ENCODE measurements around the gene TTC23L.

The TTC23L gene

GRCh38 chr5:34868791-34869190 is 29.8 kb downstream of the TTC23L start:
- DNase-seq (ENCODE audit: low read depth in 1 of 2, low spot score in 1 of 2): no peak

GRCh38 chr5:34869256-34869655 is 30.3 kb downstream of the TTC23L start:
- no peak for DNase-seq (ENCODE audit: low read depth in 1 of 2, low spot score in 1 of 2)

- DNase-seq (ENCODE audit: low read depth in 1 of 2, low spot score in 1 of 2): no peak
Observed at GRCh38 chr5:34870382-34870781, 31.4 kb downstream of the TTC23L start.

- no peak for DNase-seq (ENCODE audit: low read depth in 1 of 2, low spot score in 1 of 2)
Observed at GRCh38 chr5:34876275-34876674, 37.3 kb downstream of the TTC23L start.

GRCh38 chr5:34881246-34881645 is 42.3 kb downstream of the TTC23L start:
- DNase-seq (ENCODE audit: low read depth in 1 of 2, low spot score in 1 of 2): no peak

- DNase-seq (ENCODE audit: low read depth in 1 of 2, low spot score in 1 of 2): no peak
Observed at GRCh38 chr5:34886392-34887119, 47.6 kb downstream of the TTC23L start.

- DNase-seq (ENCODE audit: low read depth in 1 of 2, low spot score in 1 of 2): no peak
Observed at GRCh38 chr5:34889394-34889793, 50.4 kb downstream of the TTC23L start.

- no peak for DNase-seq (ENCODE audit: low read depth in 1 of 2, low spot score in 1 of 2)
Observed at GRCh38 chr5:34891981-34892380, 53.0 kb downstream of the TTC23L start.

GRCh38 chr5:34892414-34892813 is 53.5 kb downstream of the TTC23L start:
- DNase-seq (ENCODE audit: low read depth in 1 of 2, low spot score in 1 of 2): no peak

GRCh38 chr5:34894716-34895115 is 55.8 kb downstream of the TTC23L start:
- DNase-seq (ENCODE audit: low read depth in 1 of 2, low spot score in 1 of 2): no peak

- DNase-seq (ENCODE audit: low read depth in 1 of 2, low spot score in 1 of 2): no peak
Observed at GRCh38 chr5:34895641-34896419, 56.9 kb downstream of the TTC23L start.

GRCh38 chr5:34897646-34898045 is 58.7 kb downstream of the TTC23L start:
- DNase-seq (ENCODE audit: low read depth in 1 of 2, low spot score in 1 of 2): no peak

GRCh38 chr5:34898258-34898895 is 59.4 kb downstream of the TTC23L start:
- DNase-seq (ENCODE audit: low read depth in 1 of 2, low spot score in 1 of 2): peak; percentile 11 to 19

GRCh38 chr5:34899066-34899465 is 60.1 kb downstream of the TTC23L start:
- DNase-seq (ENCODE audit: low read depth in 1 of 2, low spot score in 1 of 2): no peak

GRCh38 chr5:34900652-34901051 is 61.7 kb downstream of the TTC23L start:
- DNase-seq (ENCODE audit: low read depth in 1 of 2, low spot score in 1 of 2): no peak

GRCh38 chr5:34903260-34903659 is 64.3 kb downstream of the TTC23L start:
- no peak for DNase-seq (ENCODE audit: low read depth in 1 of 2, low spot score in 1 of 2)

GRCh38 chr5:34905564-34905963 is 66.6 kb downstream of the TTC23L start:
- no peak for DNase-seq (ENCODE audit: low read depth in 1 of 2, low spot score in 1 of 2)

- DNase-seq (ENCODE audit: low read depth in 1 of 2, low spot score in 1 of 2): no peak
Observed at GRCh38 chr5:34913072-34913471, 74.1 kb downstream of the TTC23L start.

- no peak for DNase-seq (ENCODE audit: low read depth in 1 of 2, low spot score in 1 of 2)
Observed at GRCh38 chr5:34914671-34915138, 75.7 kb downstream of the TTC23L start.

GRCh38 chr5:34915139-34915855 is 76.3 kb downstream of the TTC23L start, which contains the start of the genes BRIX1 and RAD1:
Gene BRIX1 (plus strand): TSS chr5:34915711. CDS start chr5:34915739, 28 bp downstream.
Gene RAD1 (minus strand): TSS chr5:34915504. CDS start chr5:34914892, 612 bp downstream.
- DNase-seq (ENCODE audit: low read depth in 1 of 2, low spot score in 1 of 2): peak; percentile 82 to 91

- no peak for DNase-seq (ENCODE audit: low read depth in 1 of 2, low spot score in 1 of 2)
Observed at GRCh38 chr5:34915856-34916192, 76.9 kb downstream of the TTC23L start.

Measured in activated T-helper 1 cell treated with anti-CD3 and anti-CD28 coated beads, Interleukin-2, amount 50 U/mL, for 16 hours (primary cell).